DOHH2 (cell line): ENCODE results near the gene TIMM17A.
A peak's percentile ranks its signal among the peaks of the same experiment; 100 is the strongest.

Experiments used
- H3F3A ChIP-seq: fragments of 200-600 bp; sonication (generic), shearing (Covaris generic); 2 replicates; pipeline ENCODE4 v1.6.0; 2016; ENCODE audit warnings: antibody characterized with exemption, mild to moderate bottlenecking; ENCODE audit not compliant: control insufficient read depth, insufficient read depth
- H3K27ac ChIP-seq: fragments of 200-600 bp; sonication (generic); 2 replicates; pipeline ENCODE4 v1.5.1; 2014; ENCODE audit warnings: low read depth, mild to moderate bottlenecking, low read length, moderate library complexity
- H3K27me3 ChIP-seq: fragments of 200-600 bp; sonication (generic); 2 replicates; pipeline ENCODE4 v1.6.1; 2014; ENCODE audit warnings: mild to moderate bottlenecking, low read length, mixed read lengths; ENCODE audit not compliant: control insufficient read depth
- H3K36me3 ChIP-seq: fragments of 200-600 bp; sonication (generic); 2 replicates; pipeline ENCODE4 v1.6.1; 2014; ENCODE audit warnings: mild to moderate bottlenecking, low read length, moderate library complexity, mixed read lengths; ENCODE audit not compliant: control insufficient read depth
- H3K4me1 ChIP-seq: fragments of 200-600 bp; sonication (generic); 2 replicates; pipeline ENCODE4 v1.6.1; 2014; ENCODE audit warnings: mild to moderate bottlenecking, low read length, mixed read lengths; ENCODE audit not compliant: control insufficient read depth
- H3K4me2 ChIP-seq: fragments of 200-600 bp; sonication (generic); 2 replicates; pipeline ENCODE4 v1.6.0; 2014; ENCODE audit warnings: mild to moderate bottlenecking, low read length, moderate library complexity
- H3K4me3 ChIP-seq: fragments of 200-600 bp; sonication (generic); 2 replicates; pipeline ENCODE4 v1.5.1; 2014; ENCODE audit warnings: mild to moderate bottlenecking, low read length, mixed read lengths
- H3K79me2 ChIP-seq: fragments of 200-600 bp; sonication (generic); 2 replicates; pipeline ENCODE4 v1.6.1; 2014; ENCODE audit warnings: mild to moderate bottlenecking, low read length, mixed read lengths; ENCODE audit not compliant: control insufficient read depth
- H3K9me2 ChIP-seq: fragments of 200-600 bp; sonication (generic); replicated peaks from 2 replicates; pipeline ENCODE4 v1.6.1; 2014; ENCODE audit warnings: mild to moderate bottlenecking, low read length, mixed read lengths; ENCODE audit not compliant: control insufficient read depth
- H3K9me3 ChIP-seq: fragments of 200-600 bp; sonication (generic); 2 replicates; pipeline ENCODE4 v1.6.1; 2014; ENCODE audit warnings: antibody characterized with exemption, low read length, mixed read lengths; ENCODE audit not compliant: control insufficient read depth, insufficient read depth
- H4K20me1 ChIP-seq: fragments of 200-600 bp; sonication (generic); 2 replicates; pipeline ENCODE4 v1.6.0; 2014; ENCODE audit warnings: low read depth, mild to moderate bottlenecking, antibody characterized with exemption, low read length, moderate library complexity; ENCODE audit not compliant: control insufficient read depth, insufficient read depth
- CTCF ChIP-seq: fragments of 200-600 bp; sonication (generic); IDR thresholded peaks from one replicate; pipeline ENCODE4 v1.5.1; 2014; ENCODE audit warnings: antibody characterized with exemption, mild to moderate bottlenecking, low read depth, low read length; ENCODE audit not compliant: poor library complexity, severe bottlenecking
- EZH2phosphoT487 ChIP-seq: fragments of 200-600 bp; sonication (generic); IDR thresholded peaks from 2 replicates; pipeline ENCODE4 v1.6.1; 2017; ENCODE audit warnings: borderline replicate concordance, mild to moderate bottlenecking, antibody characterized with exemption, low read length, moderate library complexity, mixed read lengths

The TIMM17A gene

DNA sequence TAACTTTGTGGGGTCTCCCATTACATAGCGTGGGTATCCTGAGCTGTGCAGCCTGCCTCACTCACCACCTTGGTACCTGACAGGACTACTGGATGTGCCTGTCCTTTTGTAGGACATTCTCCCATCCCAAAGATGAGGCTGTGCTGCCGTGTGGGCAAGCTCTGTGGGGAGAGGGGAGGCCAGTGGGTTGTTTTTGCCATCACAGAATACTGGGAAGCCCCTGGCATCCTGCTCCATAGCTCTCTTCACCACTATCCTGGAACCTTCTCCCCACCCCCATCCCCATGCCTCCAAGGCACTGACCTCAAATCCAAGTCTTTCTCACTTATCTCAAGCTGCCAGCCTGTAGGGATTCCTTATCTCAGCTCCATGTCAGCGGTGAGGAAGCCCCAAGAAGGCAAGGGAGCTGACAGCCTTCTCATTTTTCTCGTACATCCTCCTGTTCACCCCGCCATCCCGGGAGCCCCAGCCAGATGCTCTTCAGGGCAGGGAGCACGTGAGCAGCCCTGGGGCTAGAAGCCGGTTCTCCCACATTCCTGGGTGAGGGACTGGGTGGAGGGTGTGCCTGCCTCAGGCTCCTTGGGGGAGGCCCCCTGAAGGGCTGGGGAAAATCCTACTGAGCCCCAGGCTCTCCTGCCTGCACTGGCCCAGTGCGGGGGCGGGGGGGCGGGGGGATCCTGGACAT, 52.6 kb downstream of the TIMM17A start:
- TF ChIP-seq EZH2phosphoT487 (no peak), CTCF (no peak)

DNA sequence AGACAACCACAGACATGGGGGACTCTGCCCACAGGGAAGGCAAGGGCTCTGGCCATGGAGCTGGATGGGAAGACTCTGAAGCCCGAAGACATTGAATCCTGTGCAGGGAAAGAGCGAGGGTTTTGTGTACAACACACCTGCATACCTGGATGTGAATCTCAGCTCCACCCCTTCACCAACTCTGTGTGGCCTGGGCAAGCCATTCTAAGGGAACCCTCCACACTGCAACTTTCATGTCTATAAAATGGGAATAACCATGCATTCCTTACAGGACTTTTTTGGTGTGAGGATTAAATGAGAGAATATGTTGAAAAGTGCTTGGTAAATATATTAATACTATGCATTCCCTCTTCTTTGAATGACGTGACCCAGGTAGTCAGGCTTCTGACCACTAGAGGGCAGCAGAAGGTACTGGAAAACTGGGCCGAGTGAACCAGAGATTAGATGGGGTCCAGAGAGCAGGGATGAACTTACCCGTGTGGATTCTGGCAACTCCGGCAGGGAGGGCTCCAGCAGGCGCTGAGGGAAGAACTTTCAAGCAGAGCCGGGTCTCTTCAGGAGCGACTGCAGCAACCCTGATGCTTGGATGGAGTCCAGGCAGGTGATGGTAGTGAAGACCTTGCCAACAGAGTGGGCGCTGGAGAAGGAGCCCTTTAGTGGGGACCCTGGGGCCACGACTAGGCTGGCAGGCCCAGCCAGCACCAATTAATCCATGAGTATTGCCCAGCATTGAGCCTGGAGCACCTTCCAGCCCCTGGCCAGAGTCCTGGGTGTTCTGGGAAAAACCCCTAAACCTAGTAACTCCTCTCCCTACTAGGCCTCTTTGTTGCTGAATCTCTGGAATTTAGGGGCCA, 54.2 kb downstream of the TIMM17A start:
- peaks cover 10% of the 10 kb centered on the region for H3K4me1 ChIP-seq
- H3K27ac ChIP-seq, result no peak overlapping the region
- peaks cover 9% of the 10 kb centered on the region for H3K36me3 ChIP-seq
- no peaks in the 10 kb centered on the region for H3K27me3 ChIP-seq
- no peaks in the 10 kb centered on the region for H3K9me3 ChIP-seq
- H3K4me3 ChIP-seq, result no peak overlapping the region
- TF ChIP-seq EZH2phosphoT487, result no peak
- TF ChIP-seq CTCF, result peak; percentile 90
- H3K9me2 ChIP-seq, result no peaks in the 10 kb centered on the region
- H3K4me2 ChIP-seq, result peak overlapping the region; percentile 34; the same call in 1 of the 2 replicates
- 0 out of 2 replicates have a peak, but pooled peaks cover 3% of the 10 kb centered on the region for H4K20me1 ChIP-seq
- H3K79me2 ChIP-seq, result no peaks in the 10 kb centered on the region
- H3F3A ChIP-seq, result no peaks in the 10 kb centered on the region

More for the DNA sequence above, 52.6 kb downstream of the TIMM17A start:
- peaks cover 10% of the 10 kb centered on the region for H3K4me1 ChIP-seq
- peaks cover 24% of the 10 kb centered on the region for H3K36me3 ChIP-seq
- H3K27ac ChIP-seq, result no peak overlapping the region
- H3K9me2 ChIP-seq, result no peaks in the 10 kb centered on the region
- H4K20me1 ChIP-seq, result 0 out of 2 replicates have a peak, but pooled peaks cover 3% of the 10 kb centered on the region
- no peaks in the 10 kb centered on the region for H3K9me3 ChIP-seq
- H3F3A ChIP-seq, result no peaks in the 10 kb centered on the region
- no peak overlapping the region for H3K4me2 ChIP-seq
- no peak overlapping the region for H3K4me3 ChIP-seq
- H3K27me3 ChIP-seq, result no peaks in the 10 kb centered on the region
- H3K79me2 ChIP-seq, result no peaks in the 10 kb centered on the region

GRCh38 chr1:202010180-202011015, 55.1 kb downstream of the TIMM17A start, which contains the start of gene ELF3:
ELF3 (plus strand) TSS chr1:202010587; CDS start chr1:202011137, 550 bp downstream.
- no peak within 1 kb of the TSS for H3K4me3 ChIP-seq
- H3K27ac ChIP-seq, result no peak within 1 kb of the TSS
- H3F3A ChIP-seq, result no peaks in the 10 kb centered on the region
- no peaks in the 10 kb centered on the region for H3K9me2 ChIP-seq
- peaks cover 10% of the 10 kb centered on the region for H3K4me1 ChIP-seq
- TF ChIP-seq EZH2phosphoT487 (no peak), CTCF (no peak)
- H3K27me3 ChIP-seq, result no peaks in the 10 kb centered on the region
- H3K9me3 ChIP-seq, result no peaks in the 10 kb centered on the region
- H3K4me2 ChIP-seq, result peak within 1 kb of the TSS; percentile 34
- H4K20me1 ChIP-seq, result 0 out of 2 replicates have a peak, but pooled peaks cover 3% of the 10 kb centered on the region
- H3K79me2 ChIP-seq, result no peaks in the 10 kb centered on the region
- peaks cover 4% of the 10 kb centered on the region; the same call in 1 of the 2 replicates for H3K36me3 ChIP-seq
